D721Med (cell line): Measurements from ENCODE around the gene AURKB.
"Not testable (repeated sequence)": the region's sequence is repeated elsewhere in the genome, so short reads cannot be mapped to it uniquely, and the experiment has no call there.

ENCODE experiments used
- DNase-seq: peaks from one replicate; pipeline ENCODE4 v3.0.0; 2011; ENCODE audit warnings: low spot score; ENCODE audit not compliant: insufficient read length
- FAIRE-seq: peaks from 2 replicates; lab custom pipeline; 2011; peaks lifted over from hg19 to GRCh38; lab: Jason Lieb, UNC
- CTCF ChIP-seq: IDR thresholded peaks from 2 replicates; pipeline ENCODE4 v1.5.1; 2012; ENCODE audit warnings: mild to moderate bottlenecking, control low read depth; ENCODE audit not compliant: insufficient read depth; ENCODE audit errors: missing control alignments

AURKB gene

GRCh38 chr17:8209907-8210760 is at the start of gene AURKB:
TSS of gene AURKB (minus strand) at chr17:8210575. CDS start at chr17:8210224, 351 bp downstream.
- FAIRE-seq (peak; percentile 16), DNase-seq (peak; percentile 96)
- no peak for TF ChIP-seq CTCF

- DNase-seq (no peak), FAIRE-seq (no peak)
- no peak for TF ChIP-seq CTCF
Measured at GRCh38 chr17:8257801-8258200, 47.4 kb upstream of the AURKB start.

- DNase-seq: no peak
- TF ChIP-seq CTCF: no peak
- FAIRE-seq: no peak
Measured at GRCh38 chr17:8256691-8257090, 46.3 kb upstream of the AURKB start.

- TF ChIP-seq CTCF: no peak
- FAIRE-seq (no peak), DNase-seq (no peak)
Measured at GRCh38 chr17:8256291-8256690, 45.9 kb upstream of the AURKB start.

GRCh38 chr17:8255499-8255898 is 45.1 kb upstream of the AURKB start:
- DNase-seq (no peak), FAIRE-seq (no peak)
- TF ChIP-seq CTCF: no peak

- FAIRE-seq: no peak
- no peak for DNase-seq
- TF ChIP-seq CTCF: no peak
Measured at GRCh38 chr17:8254881-8255280, 44.5 kb upstream of the AURKB start.

GRCh38 chr17:8253801-8254200 is 43.4 kb upstream of the AURKB start:
- no peak for DNase-seq
- no peak for TF ChIP-seq CTCF

GRCh38 chr17:8251411-8251810 is 41.0 kb upstream of the AURKB start:
- not testable (repeated sequence) for FAIRE-seq, DNase-seq

More at GRCh38 chr17:8253801-8254200, 43.4 kb upstream of the AURKB start:
- FAIRE-seq: no peak
